ENCODE measurements around the gene CD209.

The CD209 gene

DNA sequence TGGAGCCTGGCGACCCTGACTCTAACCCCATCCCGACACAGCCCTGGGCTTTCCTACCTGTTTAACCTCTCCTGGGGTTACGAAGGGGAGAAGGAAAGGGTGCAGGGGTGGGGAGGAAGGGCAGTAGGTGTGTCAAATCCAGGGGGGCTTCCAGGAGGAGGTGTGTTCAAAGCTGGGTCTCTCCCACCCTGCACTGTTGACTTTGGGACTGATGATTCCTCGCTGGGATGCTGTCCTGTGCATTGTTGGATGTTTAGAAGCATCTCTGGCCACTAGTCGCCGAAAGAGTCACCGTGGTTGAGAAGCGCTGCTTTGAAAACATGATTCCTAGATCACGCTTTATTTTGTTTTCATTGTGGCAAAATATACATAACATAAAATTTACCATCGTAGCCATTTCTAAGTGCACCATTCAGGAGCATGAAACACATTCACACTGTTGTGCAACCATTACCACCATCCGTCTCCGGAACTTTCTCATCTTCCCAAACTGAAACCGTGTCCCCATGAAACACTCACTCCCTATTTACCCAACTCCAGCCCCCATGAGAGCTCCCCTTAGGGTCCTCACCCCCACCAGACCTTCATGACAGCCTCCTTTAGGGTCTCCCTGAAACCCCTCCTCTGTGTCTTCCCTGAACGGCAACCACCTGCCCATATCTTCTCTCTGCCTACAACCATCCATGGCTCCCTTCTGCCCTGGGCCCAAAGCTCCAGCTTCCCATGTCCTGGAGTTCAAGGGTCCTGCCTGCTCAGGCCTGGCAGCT is 41.0 kb downstream of the CD209 start:
- DNase-seq, result no peak

GRCh38 chr19:7705387-7706187 is 41.7 kb downstream of the CD209 start:
- DNase-seq, result peak in 2 of 56 donors; percentile 3 to 15

DNA sequence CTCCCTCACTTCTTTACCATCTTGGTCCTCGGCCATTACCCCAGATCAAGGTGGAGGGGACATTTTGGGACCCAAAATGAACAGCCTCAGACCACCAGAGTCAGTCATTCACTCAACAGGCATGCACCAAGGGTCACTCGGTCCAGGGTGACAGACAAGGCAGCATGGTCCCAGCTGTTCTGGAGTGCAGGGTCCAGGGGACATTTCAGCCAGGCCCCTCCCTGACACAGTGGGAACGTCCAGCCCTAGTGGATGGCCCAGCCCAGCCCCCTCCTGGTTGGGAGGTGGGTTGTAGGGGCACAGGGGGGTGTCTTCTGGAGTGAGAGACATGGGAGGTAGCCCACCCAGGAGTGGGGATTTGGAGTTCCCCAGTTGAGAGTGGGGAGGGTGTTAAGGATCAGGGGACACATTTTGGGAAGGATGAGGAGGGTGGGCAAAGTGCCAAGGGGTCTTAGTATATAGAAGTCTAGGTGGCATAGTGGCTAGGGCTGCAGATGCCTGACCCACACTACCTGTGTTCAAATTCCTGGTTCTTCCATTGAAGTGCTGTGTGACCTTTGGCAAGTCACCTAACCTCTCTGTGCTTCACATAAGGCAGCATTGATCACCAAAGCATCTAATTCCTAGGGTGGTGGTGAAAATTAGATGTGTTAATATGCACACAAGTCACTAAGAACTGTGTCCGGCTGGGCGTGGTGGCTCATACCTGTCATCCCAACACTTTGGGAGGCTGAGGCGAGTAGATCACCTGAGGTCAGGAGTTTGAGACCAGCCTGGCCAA is 42.9 kb downstream of the CD209 start:
- no peak for DNase-seq

GRCh38 chr19:7703332-7703731 is 44.0 kb downstream of the CD209 start:
- DNase-seq, result no peak

DNA sequence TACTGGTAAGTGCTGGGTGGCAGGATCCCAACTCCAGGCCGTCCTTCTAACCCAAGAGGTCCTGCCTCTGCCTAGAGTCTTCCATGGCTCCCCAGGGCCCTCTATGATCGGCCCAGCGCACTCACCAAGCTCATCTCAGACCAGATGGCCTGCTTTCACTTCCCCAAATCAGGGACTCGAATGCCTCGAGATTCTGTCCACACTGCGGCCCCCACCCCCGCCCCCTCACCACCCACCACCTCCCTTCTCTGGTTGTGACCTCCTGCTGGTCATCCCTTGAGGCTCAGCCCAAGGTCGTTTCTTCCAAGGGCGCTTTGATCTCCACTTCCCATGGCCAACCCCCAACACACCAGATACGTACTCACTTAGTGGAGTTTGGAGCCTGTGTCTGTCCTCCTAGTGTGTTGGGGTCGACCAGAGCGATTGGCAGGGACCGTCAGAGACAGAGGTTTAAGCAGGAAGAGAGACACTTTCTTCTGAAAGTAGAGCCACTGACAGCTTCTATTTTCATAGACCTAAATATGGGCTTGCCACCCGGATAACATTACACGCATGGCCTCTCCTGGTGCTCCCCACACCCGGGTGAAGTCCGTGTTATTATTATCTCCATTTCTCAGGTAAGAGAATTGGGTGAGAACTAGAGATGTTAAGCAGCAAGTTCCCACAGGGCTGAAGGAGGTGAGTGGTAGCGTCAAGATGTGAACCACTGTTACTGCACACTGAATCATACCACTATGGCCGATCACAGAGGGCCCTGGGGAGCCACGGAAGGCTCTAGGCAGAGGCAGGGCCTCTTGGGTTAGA is 45.5 kb downstream of the CD209 start, which contains the start of gene FCER2:
Gene FCER2 (minus strand): TSS at position 478 of the 804 bp plus-strand sequence. CDS start 2,371 bp downstream, outside the sequence.
- DNase-seq, result no peak

DNA sequence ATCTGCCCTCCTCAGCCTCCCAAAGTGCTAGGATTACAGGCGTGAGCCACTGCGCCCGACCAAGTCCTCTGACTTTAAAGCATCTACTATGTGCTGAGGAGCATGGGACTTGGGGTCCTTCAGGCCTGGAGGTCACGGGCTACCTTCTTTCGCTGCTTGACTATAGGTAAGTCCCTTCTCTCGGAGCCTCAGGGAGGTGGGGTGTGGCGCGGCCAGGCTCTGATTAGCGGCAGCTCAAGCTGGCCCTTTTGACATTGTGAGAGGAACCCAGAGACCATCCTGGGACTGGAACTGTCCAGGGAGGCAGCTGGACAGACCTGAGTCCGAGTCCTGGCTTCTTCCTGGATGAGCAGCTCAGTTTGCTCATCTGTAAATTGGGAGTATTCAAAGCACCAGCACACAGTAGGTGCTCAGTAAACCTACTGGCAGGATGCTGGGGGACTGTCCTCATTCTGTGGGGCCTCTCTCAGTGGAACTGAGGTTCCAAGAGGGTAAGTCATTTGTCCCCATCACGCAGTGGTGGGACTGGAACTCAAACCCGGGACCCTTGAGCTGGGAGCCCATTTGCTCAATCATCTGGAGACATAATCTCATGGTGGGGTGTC is 46.2 kb downstream of the CD209 start:
- no peak for DNase-seq

- DNase-seq, result no peak
These were observed 47.6 kb downstream of the CD209 start for GRCh38 chr19:7699417-7700401.

DNA sequence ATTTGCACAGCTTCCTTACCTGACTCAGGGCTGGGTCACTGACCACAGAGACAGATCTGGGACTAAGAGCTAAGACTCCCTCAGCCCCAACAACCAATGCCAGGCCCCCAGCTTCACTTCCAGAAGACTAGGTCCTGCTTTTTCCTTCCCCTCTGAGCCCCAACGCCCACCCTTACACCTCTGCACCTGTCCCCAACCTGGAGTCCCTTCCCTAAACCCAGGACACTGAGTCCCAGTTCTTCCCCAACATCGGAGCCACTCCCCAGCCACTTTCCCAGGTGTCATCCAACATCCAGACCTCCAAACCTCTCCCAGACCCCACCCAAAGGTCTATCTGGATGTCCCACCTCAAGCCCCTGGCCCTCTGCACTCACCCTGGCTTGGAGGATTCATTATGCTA is 48.3 kb downstream of the CD209 start:
- DNase-seq, result no peak

DNA sequence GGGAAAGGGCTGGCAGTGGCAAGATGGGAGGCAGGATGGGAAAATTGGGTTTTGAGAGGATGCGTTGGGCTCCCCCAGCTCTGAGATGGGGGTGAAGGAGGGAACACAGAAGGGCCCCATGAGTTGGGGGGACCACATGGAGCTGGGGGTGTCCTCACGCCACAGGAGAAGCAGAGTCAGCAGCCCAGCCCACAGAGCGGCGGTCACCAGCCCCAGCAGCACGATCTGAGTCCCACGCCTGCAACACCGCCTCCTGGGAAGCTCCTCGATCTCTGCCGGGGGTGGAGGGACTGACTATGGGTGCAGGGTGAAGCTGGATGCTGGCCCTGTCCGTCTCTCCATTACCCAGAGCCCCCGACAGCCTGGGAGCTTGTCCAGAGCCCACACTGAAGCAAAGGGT is 48.8 kb downstream of the CD209 start:
- no peak for DNase-seq

DNA sequence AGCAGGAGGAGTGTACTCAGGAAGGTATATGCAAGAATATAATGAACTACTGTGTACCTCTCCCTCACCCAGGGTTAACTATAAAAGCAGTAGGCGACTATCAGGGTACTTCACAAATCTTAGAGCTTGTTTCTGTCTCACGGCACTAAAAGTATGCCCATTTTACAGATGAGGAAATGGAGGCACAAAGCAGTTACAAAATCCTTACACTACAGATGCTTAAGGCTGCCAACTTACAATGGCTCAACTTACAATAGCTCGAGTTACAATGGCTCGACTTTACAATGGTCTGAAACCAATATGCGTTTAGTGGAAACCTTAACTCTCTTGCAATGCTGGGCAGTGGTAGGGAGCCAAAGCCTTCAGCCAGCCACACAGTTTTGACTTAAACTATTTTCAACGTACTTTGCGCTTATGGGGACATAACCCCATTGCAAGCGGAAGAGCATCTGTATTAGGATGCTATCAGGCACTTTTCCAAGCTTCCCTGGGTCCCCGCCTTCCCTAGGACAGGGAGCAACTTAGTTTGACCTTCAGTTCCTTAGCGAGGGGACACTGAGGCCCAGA is 49.5 kb downstream of the CD209 start:
- no peak for DNase-seq

DNA sequence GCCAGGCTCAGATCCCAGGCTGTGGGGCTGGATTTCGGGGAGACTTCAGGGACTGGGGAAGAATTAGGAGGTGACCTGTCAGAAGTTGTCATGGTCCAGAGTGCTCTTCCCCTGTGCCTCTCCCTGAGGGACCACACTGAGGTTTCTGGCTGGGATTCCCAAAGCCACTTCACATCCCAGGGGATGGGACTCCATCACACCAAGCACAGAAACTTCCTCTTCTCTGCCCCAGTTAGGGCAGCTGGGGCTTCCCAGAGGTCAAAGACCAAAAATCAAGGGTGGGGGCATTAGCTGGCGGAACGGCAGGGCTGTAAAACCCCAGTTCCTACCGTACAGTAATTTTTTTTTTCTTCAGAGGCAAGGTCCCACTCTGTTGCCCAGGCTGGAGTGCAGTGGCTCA is 52.8 kb downstream of the CD209 start:
- DNase-seq, result no peak

GRCh38 chr19:7692417-7693088 is 54.8 kb downstream of the CD209 start:
- no peak for DNase-seq

GRCh38 chr19:7691497-7691896 is 55.8 kb downstream of the CD209 start:
- no peak for DNase-seq

DNA sequence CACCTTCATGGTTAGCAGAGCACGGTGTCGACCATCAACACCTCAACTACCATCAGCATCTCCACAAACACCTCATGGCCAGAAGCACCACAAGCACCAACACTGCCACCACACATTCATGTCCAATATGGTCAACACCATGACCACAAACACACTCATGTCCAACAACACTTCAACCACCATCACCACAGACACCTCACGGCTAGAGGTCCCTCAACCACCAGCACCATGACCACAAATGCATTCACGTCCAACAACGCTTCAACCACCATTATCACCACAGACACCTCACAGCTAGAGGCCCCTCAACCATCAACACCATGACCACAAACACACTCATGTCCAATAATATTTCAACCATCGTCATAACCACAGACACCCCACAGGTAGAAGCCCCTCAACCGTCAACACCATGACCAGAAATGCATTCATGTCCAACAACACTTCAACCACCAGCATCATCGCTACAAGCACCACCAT is 56.5 kb downstream of the CD209 start:
- no peak for DNase-seq
